HEK293 (cell line): ENCODE data around the gene THRSP.

Experiments used
- CTCF ChIA-PET: fragments of 350-600 bp; formaldehyde crosslinking; extraction: SDS; loops from one replicate; lab custom pipeline; 2021; ENCODE audit warnings: antibody characterized with exemption; lab: Yijun Ruan, JAX
- POLR2A ChIA-PET: fragments of 300-600 bp; formaldehyde crosslinking; extraction: SDS; loops from one replicate; lab custom pipeline; 2020; ENCODE audit warnings: antibody characterized with exemption, inconsistent platforms; lab: Yijun Ruan, JAX
- H3K27ac ChIP-seq: fragments of 200-500 bp; sonication (Bioruptor generic); 2 replicates; pipeline ENCODE4 v1.5.1; 2014; ENCODE audit warnings: low read depth, low read length, control low read depth, inconsistent platforms; ENCODE audit errors: extremely low read depth
- H3K36me3 ChIP-seq, 2 experiments: fragments of 200-500 bp in 1 of 2; sonication (Bioruptor generic) in 1 of 2; 1 replicate in 1 of 2; 2 replicates in 1 of 2; pipeline ENCODE4 v1.5.1; 2014 to 2017; ENCODE audit warnings: inconsistent platforms in 2 of 2, low read length in 2 of 2; ENCODE audit not compliant: control insufficient read depth in 2 of 2, insufficient read depth in 1 of 2
- H3K4me1 ChIP-seq: fragments of 200-500 bp; sonication (Bioruptor generic); 2 replicates; pipeline ENCODE4 v1.5.1; 2014; ENCODE audit warnings: mild to moderate bottlenecking, low read length, inconsistent platforms; ENCODE audit not compliant: control insufficient read depth, insufficient read depth
- H3K4me3 ChIP-seq: 2 replicates; pipeline ENCODE4 v1.5.1; 2011; ENCODE audit warnings: low read depth, mild to moderate bottlenecking, control low read depth, low read length, moderate library complexity
- H3K9me3 ChIP-seq: fragments of 200-500 bp; sonication (Bioruptor generic); 2 replicates; pipeline ENCODE4 v1.5.1; 2014; ENCODE audit warnings: low read depth, low read length, inconsistent platforms; ENCODE audit not compliant: control insufficient read depth, insufficient read depth
- BCL11B ChIP-seq: fragments of 450-650 bp; formaldehyde crosslinking; IDR thresholded peaks from 2 replicates; pipeline ENCODE4 v1.5.1; 2016; ENCODE audit warnings: low read depth, missing biosample characterization, missing genetic modification characterization
- EGR2 ChIP-seq: fragments of 450-650 bp; formaldehyde crosslinking; IDR thresholded peaks from 2 replicates; pipeline ENCODE4 v1.5.1; 2016; ENCODE audit warnings: low read depth, missing biosample characterization, missing genetic modification characterization
- HOXC10 ChIP-seq: sonication (generic); formaldehyde crosslinking; IDR thresholded peaks from 2 replicates; pipeline ENCODE4 v1.8.1; 2023; ENCODE audit warnings: mild to moderate bottlenecking, missing genetic modification reagents
- INSM2 ChIP-seq: fragments of 450-650 bp; formaldehyde crosslinking; IDR thresholded peaks from 2 replicates; pipeline ENCODE4 v1.5.1; 2016; ENCODE audit warnings: missing biosample characterization, missing genetic modification characterization
- KLF1 ChIP-seq: fragments of 450-650 bp; formaldehyde crosslinking; IDR thresholded peaks from 2 replicates; pipeline ENCODE4 v1.5.1; 2016; ENCODE audit warnings: missing biosample characterization, missing genetic modification characterization
- KLF16 ChIP-seq: fragments of 450-650 bp; formaldehyde crosslinking; IDR thresholded peaks from 2 replicates; pipeline ENCODE4 v1.5.1; 2017; ENCODE audit warnings: missing biosample characterization, missing genetic modification characterization
- KLF7 ChIP-seq: fragments of 450-650 bp; formaldehyde crosslinking; IDR thresholded peaks from 2 replicates; pipeline ENCODE4 v1.5.1; 2016; ENCODE audit warnings: missing biosample characterization, missing genetic modification characterization, borderline replicate concordance
- KLF9 ChIP-seq: fragments of 450-650 bp; formaldehyde crosslinking; IDR thresholded peaks from 2 replicates; pipeline ENCODE4 v1.5.1; 2016; ENCODE audit warnings: missing biosample characterization, missing genetic modification characterization, low read depth
- OVOL3 ChIP-seq: fragments of 450-650 bp; formaldehyde crosslinking; IDR thresholded peaks from 2 replicates; pipeline ENCODE4 v1.5.1; 2016; ENCODE audit warnings: missing biosample characterization, missing genetic modification characterization
- PRDM1 ChIP-seq: fragments of 450-650 bp; formaldehyde crosslinking; IDR thresholded peaks from 2 replicates; pipeline ENCODE4; 2016; ENCODE audit warnings: missing biosample characterization, missing genetic modification characterization
- WT1 ChIP-seq: fragments of 450-650 bp; formaldehyde crosslinking; IDR thresholded peaks from 2 replicates; pipeline ENCODE4 v1.5.1; 2016; ENCODE audit warnings: missing biosample characterization, missing genetic modification characterization
- ZBTB10 ChIP-seq: fragments of 450-650 bp; formaldehyde crosslinking; IDR thresholded peaks from 2 replicates; pipeline ENCODE4 v1.5.1; 2016; ENCODE audit warnings: missing biosample characterization, missing genetic modification characterization
- ZBTB17 ChIP-seq: fragments of 450-650 bp; formaldehyde crosslinking; IDR thresholded peaks from 2 replicates; pipeline ENCODE4 v1.5.1; 2016; ENCODE audit warnings: missing biosample characterization, missing genetic modification characterization
- ZBTB6 ChIP-seq: fragments of 450-650 bp; formaldehyde crosslinking; IDR thresholded peaks from 2 replicates; pipeline ENCODE4 v1.5.1; 2017; ENCODE audit warnings: missing biosample characterization, missing genetic modification characterization
- ZBTB8A ChIP-seq: fragments of 450-650 bp; formaldehyde crosslinking; IDR thresholded peaks from 2 replicates; pipeline ENCODE4 v1.5.1; 2016; ENCODE audit warnings: missing biosample characterization, missing genetic modification characterization
- ZFHX2 ChIP-seq: fragments of 450-650 bp; formaldehyde crosslinking; conservative IDR thresholded peaks from 2 replicates; pipeline ENCODE4 v1.5.1; 2016; ENCODE audit warnings: missing biosample characterization, missing genetic modification characterization
- ZFP69B ChIP-seq: fragments of 450-650 bp; formaldehyde crosslinking; IDR thresholded peaks from 2 replicates; pipeline ENCODE4 v1.5.1; 2016; ENCODE audit warnings: missing biosample characterization, missing genetic modification characterization
- ZIC2 ChIP-seq: fragments of 450-650 bp; formaldehyde crosslinking; IDR thresholded peaks from 2 replicates; pipeline ENCODE4 v1.5.1; 2016; ENCODE audit warnings: missing biosample characterization, missing genetic modification characterization
- ZNF112 ChIP-seq: fragments of 450-650 bp; formaldehyde crosslinking; IDR thresholded peaks from 2 replicates; pipeline ENCODE4 v1.5.0; 2017; ENCODE audit warnings: missing biosample characterization, missing genetic modification characterization
- ZNF148 ChIP-seq: fragments of 450-650 bp; formaldehyde crosslinking; IDR thresholded peaks from 2 replicates; pipeline ENCODE4 v1.5.0; 2017; ENCODE audit warnings: missing biosample characterization, missing genetic modification characterization, borderline replicate concordance
- ZNF169 ChIP-seq: fragments of 450-650 bp; formaldehyde crosslinking; IDR thresholded peaks from 2 replicates; pipeline ENCODE4 v1.5.1; 2016; ENCODE audit warnings: missing biosample characterization, missing genetic modification characterization
- ZNF223 ChIP-seq: fragments of 450-650 bp; formaldehyde crosslinking; IDR thresholded peaks from 2 replicates; pipeline ENCODE4 v1.5.1; 2016; ENCODE audit warnings: missing biosample characterization, missing genetic modification characterization
- ZNF404 ChIP-seq: fragments of 450-650 bp; formaldehyde crosslinking; IDR thresholded peaks from 2 replicates; pipeline ENCODE4 v1.5.1; 2017; ENCODE audit warnings: missing biosample characterization, missing genetic modification characterization
- ZNF473 ChIP-seq: fragments of 450-650 bp; formaldehyde crosslinking; IDR thresholded peaks from 2 replicates; pipeline ENCODE4 v1.5.1; 2017; ENCODE audit warnings: missing biosample characterization, missing genetic modification characterization
- ZNF600 ChIP-seq: fragments of 450-650 bp; formaldehyde crosslinking; IDR thresholded peaks from 2 replicates; pipeline ENCODE4 v1.5.1; 2016; ENCODE audit warnings: missing biosample characterization, missing genetic modification characterization
- ZNF626 ChIP-seq: fragments of 450-650 bp; sonication (Bioruptor Pico); formaldehyde crosslinking; IDR thresholded peaks from 2 replicates; pipeline ENCODE4 v1.5.1; 2018; ENCODE audit warnings: missing biosample characterization, missing genetic modification characterization, inconsistent platforms
- ZNF654 ChIP-seq: fragments of 450-650 bp; formaldehyde crosslinking; IDR thresholded peaks from 2 replicates; pipeline ENCODE4 v1.5.1; 2016; ENCODE audit warnings: low read depth, missing biosample characterization, missing genetic modification characterization
- ZNF777 ChIP-seq: fragments of 450-650 bp; formaldehyde crosslinking; IDR thresholded peaks from 2 replicates; pipeline ENCODE4 v1.5.1; 2017; ENCODE audit warnings: missing biosample characterization, missing genetic modification characterization, borderline replicate concordance
- ZSCAN30 ChIP-seq: fragments of 450-650 bp; IDR thresholded peaks from 2 replicates; pipeline ENCODE4 v1.5.1; 2018; ENCODE audit warnings: missing biosample characterization, mild to moderate bottlenecking, missing genetic modification characterization, moderate library complexity

Gene THRSP

GRCh38 chr11:78079232-78080083 is 15.8 kb downstream of the THRSP start, which contains the start of gene NDUFC2 (continued):
- TF ChIP-seq KLF1 (tag by site-specific recombination): no peak
- TF ChIP-seq ZNF148 (tag by site-specific recombination): no peak
- TF ChIP-seq PRDM1: 0 out of 2 replicates have a peak, but pooled peaks have one; percentile 25
- peak; percentile 85 for TF ChIP-seq KLF7 (tag by site-specific recombination)
- peak; percentile 83; the same call in 1 of the 2 replicates for TF ChIP-seq ZNF777 (tag by site-specific recombination)
- TF ChIP-seq ZSCAN30 (tag by site-specific recombination): peak; percentile 90; the same call in 1 of the 2 replicates
- TF ChIP-seq EGR2 (tag by site-specific recombination): peak; percentile 59; the same call in 1 of the 2 replicates
- TF ChIP-seq ZFHX2 (tag by site-specific recombination): peak; percentile 73
- peak; percentile 30; the same call in 1 of the 2 replicates for TF ChIP-seq KLF9 (tag by site-specific recombination)
- TF ChIP-seq INSM2 (tag by site-specific recombination): peak; percentile 85
- 0 out of 2 replicates have a peak, but pooled peaks have one; percentile 66 for TF ChIP-seq ZNF626
- peak; percentile 89 for TF ChIP-seq ZNF600 (tag by site-specific recombination)
- no peak for TF ChIP-seq ZNF169 (tag by site-specific recombination)
- TF ChIP-seq ZIC2: peak; percentile 24; the same call in 1 of the 2 replicates
- peak; percentile 67 for TF ChIP-seq ZBTB8A
- no peak for TF ChIP-seq ZNF112 (tag by site-specific recombination)
- no peak for TF ChIP-seq ZNF404 (tag by site-specific recombination)
- TF ChIP-seq KLF16: peak; percentile 92
- TF ChIP-seq BCL11B (tag by site-specific recombination): peak; percentile 61; the same call in 1 of the 2 replicates
- peak; percentile 78 for TF ChIP-seq ZFP69B
- no peak for TF ChIP-seq ZNF654 (tag by site-specific recombination)

GRCh38 chr11:78080084-78080817 is 16.6 kb downstream of the THRSP start:
- H3K4me3 ChIP-seq: peak overlapping the region; percentile 83
- H3K4me1 ChIP-seq: peaks cover 3% of the 10 kb centered on the region; the same call in 1 of the 2 replicates
- H3K9me3 ChIP-seq: no peaks in the 10 kb centered on the region
- POLR2A ChIA-PET: interaction anchor here (0.6 to 1.4 kb wide), 4 partner anchors 40 to 229 kb away, joined by 3 to 4 read pairs (median 3); partner anchors contain the start of gene KCTD21
- peaks cover 0 to 22% of the 10 kb centered on the region in 2 experiments; a peak in 1 of 3 replicates for H3K36me3 ChIP-seq
- CTCF ChIA-PET: no interaction called here
- H3K27ac ChIP-seq: no peak overlapping the region
- TF ChIP-seq ZNF473 (tag by site-specific recombination) (no peak), ZBTB6 (tag by site-specific recombination) (no peak), WT1 (tag by site-specific recombination) (peak; percentile 2; the same call in 1 of the 2 replicates), ZBTB10 (tag by site-specific recombination) (0 out of 2 replicates have a peak, but pooled peaks have one; percentile 1), ZBTB17 (tag by site-specific recombination) (no peak), OVOL3 (tag by site-specific recombination) (no peak), ZNF223 (no peak), HOXC10 (no peak)
